KG1 (cell line): ENCODE measurements around the gene SYF2.
"Not testable (repeated sequence)": the region's sequence is repeated elsewhere in the genome, so short reads cannot be mapped to it uniquely, and the experiment has no call there.

ENCODE experiments used
- DNase-seq: peaks from one replicate; lab custom pipeline; 2025; lab: John Stamatoyannopoulos, UW

Gene SYF2

DNA sequence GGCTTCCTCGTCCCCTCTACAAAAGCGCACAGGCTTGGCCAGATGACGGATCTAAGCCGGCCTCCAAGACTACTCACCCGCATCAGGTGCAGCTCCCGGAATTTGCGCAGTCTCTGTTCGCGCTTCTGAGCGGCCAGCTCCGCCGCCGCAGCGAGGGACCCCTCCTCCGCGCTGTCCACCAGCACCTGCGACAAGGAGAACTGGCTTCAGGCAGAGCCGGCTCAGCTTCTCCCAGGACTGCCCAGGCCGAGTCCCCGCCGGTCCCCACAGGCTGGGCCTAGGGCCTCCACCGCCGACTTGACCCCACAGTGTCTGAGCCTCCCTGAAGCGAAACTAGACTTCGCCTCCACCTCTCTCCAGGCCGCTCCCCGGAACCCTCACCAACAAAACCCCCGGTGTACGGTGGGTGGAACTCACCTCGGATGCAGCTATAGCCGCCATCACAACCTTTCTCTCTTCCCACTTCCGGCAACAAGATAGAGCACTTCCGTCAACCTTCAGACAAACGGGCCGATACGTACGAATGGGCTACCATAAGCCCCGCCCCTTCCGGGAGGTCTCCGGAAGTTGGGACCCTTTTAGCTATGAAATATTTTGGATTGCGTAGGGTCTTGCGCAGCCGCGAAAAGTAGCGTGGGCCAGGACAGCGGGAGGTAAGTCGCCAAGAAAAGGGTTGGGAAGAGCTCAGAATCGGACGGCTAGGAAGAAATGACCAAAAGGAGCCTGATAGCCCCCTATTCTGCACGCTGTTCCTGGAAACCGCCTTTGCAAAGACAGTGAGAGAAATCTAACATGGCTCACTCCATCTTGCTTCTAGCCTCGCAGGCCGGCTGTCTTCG is at the start of gene SYF2:
Gene SYF2 (minus strand): TSS at position 476 of the 839 bp plus-strand sequence. CDS start 35 bp downstream, at position 441.
- DNase-seq: peak; percentile 80

DNA sequence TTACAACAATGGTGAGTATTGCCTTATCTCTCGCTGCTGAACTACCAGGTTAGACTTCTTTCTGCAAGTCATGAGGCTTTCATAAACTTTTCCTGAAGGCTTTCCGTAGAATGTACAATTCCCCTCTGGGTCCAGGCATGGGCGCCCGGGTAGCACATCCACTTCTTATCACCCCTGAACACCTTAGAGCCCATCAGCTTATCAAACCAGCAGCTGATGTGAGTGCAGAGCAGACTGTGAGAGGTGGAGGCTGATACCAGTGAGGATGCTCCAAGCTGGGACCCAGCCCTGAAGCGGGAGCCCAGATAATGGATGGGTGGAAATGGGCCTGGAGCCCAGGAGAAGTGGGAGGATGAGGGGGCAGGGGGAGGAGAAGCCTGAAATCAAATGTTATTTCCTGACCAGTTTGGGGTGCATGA is 47.4 kb upstream of the SYF2 start:
- not testable (repeated sequence) for DNase-seq

DNA sequence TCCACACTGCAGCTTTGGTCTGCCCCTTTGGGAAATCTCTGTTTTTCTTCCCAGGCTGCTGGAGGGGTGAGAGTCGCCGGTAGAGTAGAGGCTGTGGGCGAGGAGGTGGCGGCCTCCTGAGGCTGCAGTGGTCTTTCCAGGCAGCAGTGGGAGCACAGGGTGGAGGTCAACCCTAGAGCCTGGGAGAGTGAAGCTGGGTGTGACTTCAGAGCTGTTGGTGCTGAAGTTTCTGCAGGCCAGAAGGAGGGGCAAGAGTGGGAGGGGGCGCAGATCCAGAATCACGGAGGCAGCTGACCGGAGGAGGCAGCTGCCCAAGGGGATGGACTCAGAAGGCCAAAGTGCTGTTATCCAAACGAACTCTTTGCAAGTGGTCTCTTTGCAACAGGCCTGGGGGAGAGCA is 46.5 kb upstream of the SYF2 start:
- not testable (repeated sequence) for DNase-seq

DNA sequence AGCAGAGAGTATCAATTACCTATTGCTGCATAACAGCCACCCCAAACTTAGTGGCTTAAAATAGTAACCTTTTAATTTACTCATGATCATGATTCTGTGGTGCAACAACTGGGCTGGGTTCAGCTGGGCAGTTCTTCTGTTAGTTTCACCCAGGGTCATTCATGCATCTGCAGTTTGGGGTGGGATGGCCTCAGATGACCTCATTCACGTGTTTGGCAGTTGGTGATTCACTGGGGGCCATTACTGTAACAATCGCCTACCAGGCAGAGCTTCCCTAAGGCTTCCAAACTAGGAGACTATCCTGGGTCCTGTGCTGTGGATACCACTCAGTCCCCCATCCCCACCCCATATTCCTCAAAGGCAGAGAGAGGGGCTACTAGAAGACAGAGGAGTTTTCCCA is 46.1 kb upstream of the SYF2 start:
- not testable (repeated sequence) for DNase-seq

DNA sequence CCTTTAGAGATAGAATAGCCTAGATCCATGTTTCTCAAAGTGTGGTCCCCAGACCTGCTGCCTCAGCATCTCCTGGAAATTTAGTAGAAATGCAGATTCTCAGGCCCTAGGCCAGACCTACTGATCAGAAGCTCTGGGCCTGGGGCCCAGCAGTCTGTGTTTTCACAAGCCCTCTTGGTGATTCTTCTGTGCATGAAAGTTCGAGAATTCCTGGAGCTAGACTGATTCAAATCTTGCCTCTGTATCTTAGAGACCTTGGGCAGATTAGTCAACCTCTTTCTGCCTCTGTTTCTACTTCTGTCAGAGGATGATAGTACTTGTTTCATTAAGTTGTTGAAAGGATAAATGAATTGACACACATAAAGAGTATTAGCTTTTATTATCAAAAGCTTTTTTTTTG is 45.0 kb upstream of the SYF2 start:
- not testable (repeated sequence) for DNase-seq

DNA sequence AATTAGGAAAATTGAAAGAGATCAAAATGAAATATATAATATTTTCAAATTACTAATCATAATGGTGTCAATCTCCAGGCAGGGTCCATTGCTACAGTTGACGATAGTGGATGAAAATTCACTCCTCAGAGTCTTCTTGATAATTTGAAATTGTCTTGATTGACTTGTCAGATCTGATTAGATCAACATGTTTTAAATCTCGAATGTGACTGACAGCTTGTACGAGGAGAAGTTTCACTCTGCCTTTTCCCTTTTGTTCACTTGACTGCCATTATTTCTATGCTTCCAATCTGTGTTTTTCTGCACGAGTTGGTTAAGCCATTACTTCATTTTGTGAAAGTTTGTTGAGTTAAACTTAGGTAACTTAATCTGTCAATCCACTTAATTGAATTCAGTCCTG is 43.3 kb upstream of the SYF2 start:
- not testable (repeated sequence) for DNase-seq

DNA sequence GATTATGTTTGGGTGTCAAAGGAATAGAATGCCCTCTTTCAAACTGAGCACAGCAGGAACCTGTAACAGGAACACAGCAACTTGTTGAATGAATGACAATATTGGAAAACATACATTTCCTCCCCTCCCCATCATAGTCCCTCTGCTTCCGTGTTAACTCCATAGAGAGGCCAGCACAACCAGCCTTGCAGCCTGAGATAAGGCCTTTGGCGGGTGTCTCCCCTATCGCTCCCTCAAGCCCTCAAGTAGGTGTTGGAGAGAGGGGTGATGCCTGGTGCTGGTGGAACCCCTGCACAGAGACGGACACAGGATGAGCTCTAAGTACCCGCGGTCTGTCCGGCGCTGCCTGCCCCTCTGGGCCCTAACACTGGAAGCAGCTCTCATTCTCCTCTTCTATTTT is 39.9 kb upstream of the SYF2 start, which contains the start of gene RHD:
Gene RHD (plus strand): TSS at position 272 of the 400 bp plus-strand sequence. CDS start 39 bp downstream, at position 311.
- DNase-seq: not testable (repeated sequence)

DNA sequence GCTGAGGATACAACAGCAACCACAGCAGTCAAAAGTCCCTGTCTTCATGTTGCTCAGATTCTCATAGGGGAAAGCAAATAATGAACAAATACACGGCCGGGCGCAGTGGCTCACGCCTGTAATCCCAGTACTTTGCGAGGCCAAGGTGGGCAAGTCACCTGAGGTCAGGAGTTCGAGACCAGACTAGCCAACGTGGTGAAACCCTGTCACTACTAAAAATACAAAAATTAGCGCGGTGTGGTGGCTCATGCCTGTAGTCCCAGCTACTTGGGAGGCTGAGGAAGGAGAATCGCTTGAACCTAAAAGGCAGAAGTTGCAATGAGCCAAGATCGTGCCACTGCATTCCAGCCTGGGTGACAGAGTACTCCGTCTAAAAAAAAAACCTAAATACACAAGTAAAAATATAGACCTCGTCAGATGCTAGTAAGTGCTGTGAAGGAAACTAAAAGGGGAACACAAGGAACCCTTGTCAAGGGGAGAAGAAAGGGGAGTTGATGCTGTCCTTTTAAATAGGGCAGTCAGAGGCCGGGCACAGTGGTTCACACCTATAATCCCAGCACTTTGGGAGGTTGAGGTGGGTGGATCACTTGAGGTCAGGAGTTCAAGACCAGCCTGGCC is 36.0 kb upstream of the SYF2 start:
- not testable (repeated sequence) for DNase-seq

DNA sequence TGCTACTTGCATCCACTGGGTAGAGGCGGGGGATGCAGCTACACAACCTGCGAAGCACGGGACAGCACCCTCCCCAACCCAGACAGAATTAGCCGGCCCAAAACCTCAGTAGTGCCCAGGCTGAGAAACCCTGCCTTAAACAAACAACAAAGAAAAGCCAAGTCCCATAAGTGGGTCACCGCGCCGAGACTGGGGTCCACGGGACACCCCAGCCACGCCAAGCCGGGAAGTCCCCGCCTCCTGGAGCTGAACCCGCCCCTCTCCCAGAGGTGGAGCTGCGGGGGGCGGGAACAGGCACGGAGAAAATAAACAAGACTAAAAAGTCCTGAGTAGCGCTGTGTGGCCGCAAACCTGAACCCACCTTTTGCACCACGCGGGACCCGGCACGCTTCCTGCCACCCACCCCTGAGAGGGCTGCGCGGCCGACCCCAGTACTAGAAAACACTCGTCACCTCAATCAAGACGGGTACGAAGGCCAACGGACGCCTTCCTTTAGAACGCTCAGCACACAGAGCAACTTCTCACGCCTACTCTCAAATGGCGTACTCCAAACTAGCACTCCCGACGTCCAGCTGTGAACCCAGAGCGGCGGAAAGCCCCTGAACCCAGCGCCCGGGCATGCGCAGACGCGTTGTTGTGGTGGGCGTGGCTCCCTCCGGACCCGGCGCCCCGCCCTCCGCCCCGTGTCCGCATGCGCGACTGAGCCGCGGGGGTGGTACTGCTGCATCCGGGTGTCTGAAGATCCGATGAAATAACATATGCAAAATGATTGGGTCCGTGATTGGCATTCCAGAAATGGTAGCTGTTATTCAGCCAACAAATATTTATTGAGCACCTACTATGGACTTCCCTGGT is 35.2 kb upstream of the SYF2 start:
- DNase-seq: peak; percentile 30

DNA sequence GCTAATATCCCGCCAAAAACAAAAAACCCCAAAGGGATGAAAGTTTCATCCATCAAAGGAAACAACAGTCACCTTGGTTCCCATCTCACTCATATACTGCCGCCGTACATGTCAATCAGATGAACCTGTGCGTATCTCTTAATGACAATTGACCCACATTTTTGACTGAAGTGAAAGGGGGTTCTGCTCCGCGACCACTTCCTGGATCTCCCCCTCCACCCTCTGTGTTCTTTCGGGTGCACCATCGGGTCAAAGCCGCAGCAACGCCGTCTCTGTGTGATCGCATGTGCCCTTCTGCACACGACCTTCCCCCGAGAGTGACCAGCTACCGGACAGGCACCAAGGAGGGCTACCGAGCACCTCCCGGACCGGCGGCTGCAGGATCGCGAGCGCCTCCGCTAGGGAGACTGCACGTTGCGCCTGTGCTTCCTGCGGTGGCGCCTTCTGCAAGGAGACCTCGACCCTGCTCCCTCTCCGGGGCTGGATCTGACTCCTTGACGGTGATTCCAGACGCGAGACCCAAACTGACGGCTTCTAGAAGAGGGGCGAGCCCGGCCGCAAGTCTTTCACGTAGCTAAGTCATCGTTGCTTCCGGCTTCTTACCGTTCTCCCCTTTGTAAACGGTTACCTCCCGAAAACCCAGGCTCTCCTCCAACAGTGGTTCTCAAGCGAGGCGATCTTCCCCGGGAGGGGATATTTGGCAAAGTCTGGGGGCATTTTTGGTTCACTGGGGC is 34.4 kb upstream of the SYF2 start:
- not testable (repeated sequence) for DNase-seq

DNA sequence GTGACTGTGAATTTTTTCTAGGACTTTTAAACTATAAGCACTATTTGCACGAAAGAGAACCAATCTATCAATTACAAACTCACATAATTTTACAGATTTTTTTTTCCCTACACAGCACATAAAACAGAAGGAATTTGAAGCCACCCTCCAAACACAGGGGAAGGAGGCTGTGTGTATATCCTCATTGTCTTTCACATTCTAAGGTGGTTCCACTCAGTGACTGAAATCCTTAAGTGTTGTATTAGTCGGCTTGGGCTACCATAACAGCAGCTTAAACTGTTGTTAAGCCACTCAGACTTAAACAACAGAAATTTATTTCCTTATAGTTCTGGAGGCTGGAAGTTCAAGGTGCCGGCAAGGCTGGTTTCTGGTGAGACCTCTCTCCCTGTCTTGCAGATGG is 28.0 kb upstream of the SYF2 start:
- DNase-seq: not testable (repeated sequence)

DNA sequence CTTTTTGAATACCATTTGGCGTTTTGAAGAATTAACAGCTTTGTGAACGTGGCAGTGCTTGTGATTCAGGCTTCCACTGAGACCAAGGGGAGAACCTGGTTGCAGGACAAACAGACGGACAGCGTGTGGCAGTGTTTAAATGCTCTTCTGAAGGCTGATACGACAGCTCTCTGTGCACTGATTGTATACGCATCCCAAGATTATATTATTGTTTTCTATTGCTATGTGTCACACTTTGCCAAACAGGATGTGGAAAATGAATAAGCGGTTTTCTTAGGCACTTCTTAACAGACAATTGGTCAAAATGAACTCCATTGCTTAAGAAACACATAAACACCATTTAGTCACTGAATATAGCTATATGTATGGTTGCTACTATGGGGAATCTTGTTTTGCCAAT is 27.5 kb upstream of the SYF2 start:
- DNase-seq: not testable (repeated sequence)

DNA sequence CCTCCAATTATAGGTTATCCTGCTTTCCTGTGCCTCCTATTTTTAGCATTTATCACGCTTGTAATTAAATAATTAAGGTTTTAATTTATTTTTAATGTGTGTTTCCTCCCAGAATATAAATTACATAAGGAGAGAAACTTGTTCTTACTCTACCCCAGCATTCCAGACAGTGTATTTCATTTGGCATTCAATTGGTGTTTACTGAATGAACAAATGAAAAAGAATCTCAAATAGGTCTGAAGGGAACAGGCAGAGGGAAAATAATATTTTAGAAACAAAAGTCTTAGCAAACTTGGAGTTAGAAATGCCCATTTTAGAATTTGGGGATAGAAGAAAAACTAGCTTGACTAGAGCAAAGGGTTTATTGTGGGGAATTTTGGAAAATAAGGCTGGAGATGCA is 24.9 kb upstream of the SYF2 start:
- DNase-seq: no peak

DNA sequence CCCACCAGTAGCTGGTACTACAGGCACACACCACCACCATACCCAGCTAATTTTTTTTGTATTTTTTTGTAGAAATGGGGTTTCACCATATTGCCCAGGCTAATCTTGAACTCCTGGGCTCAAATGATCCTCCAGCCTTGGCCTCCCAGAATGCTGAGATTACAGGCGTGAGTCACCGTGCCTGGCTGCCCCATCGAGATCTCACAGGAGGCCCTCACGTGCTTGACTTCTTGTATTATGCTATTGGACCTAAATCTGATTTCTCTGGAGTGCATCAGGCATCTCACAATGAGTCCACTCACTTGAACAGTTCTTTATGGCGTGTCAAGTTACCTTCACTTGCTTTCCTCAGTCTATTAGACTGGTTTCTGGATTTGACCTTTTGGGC is 24.3 kb upstream of the SYF2 start:
- DNase-seq: no peak

DNA sequence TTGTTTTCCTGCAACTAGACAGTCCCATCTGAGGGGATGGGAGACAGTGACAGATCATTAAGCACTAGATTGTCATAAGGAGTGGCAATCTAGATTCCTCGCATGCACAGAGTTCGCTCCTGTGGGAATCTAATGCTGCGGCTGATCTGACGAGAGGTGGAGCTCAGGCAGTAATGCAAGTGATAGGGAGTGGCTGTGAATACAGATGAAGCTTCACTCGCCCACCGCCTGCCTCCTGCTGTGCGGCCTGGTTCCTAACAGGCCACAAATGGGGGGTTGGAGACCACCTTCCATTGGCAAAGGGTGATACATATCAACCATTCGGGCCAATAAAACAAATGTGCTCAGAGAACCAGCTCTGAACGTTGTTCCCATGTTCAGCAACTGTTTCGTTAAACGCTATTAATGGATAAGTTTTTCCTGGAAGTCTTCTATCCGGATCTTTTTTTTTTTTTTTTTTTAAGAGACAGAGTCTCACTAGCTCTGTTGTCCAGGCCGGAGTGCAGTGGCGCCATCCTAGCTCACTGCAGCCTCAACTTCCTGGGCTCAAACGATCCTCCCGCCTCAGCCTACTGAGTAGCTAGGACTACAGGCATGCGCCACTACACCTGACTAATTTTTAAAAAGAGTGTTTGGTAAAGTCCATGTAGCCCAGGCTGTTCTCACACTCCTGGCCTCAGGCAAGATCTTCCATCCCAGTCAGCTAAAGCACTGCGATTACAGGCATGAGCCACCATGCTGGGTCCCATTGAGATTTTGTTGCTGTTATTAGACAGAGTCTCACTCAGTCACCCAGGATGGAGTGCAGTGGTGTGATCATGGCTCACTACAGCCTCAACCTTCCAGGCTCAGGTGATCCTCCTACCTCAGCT is 23.6 kb upstream of the SYF2 start:
- DNase-seq: no peak

DNA sequence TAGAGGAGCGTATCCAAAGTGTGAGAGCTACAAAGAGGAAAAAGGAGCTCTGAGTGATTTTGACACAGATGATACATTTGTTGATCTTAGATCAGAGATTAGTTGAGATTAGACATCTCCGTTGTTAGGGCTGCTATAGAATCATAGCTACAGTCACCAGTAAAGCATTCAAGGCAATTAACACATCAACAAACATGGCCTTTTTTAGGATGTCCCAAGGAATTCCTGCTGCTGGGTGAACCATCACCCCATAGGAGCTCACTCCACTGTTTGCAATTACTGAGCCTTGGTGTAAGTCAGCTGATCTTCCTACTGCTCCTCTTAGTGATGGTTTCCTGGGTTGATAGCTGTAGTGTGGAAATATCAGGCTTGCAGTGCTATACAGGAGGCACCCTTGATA is 21.6 kb upstream of the SYF2 start:
- no peak for DNase-seq

DNA sequence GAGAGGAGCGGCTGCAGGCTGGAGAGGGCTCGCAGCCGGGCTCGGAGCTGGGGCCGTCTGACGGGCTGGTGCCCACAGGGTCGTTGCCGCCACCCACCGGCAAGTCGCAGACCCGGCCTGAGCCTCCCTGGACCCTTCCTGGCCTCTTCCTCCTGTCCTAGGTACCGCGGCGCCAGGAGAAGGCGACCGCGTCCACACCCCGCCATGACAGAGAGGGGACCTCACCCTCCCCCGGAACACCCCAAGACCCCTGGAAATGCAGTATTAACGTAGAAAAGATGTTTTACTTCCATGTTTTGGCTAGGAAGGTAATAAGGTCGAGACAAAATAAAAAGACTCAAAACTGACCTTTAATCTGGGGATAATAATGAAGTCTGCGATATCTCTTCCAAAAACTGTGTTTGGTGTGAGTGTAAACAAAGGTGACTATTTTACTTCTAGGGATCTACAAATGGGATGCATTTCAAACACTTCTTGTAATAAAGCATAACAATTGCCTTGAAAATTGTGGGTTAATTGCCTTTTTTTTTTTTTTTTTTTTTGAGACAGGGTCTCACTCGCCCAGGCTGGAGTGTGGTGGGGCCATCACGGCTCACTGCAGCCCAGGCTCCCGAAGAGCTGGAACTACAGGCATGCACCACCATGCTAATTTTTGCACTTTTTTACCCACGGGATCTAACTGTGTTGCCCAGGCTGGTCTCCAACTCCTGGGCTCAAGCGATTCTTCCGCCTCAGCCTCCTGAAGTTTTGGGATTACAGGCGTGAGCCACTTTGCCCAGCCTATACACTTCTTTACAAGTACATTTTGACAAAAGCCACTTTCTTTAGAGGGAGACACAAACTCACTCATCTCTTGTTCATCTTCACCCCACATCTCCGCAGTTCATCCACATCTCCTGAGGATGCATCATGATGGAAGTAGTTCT is 15.8 kb upstream of the SYF2 start:
- DNase-seq: no peak

DNA sequence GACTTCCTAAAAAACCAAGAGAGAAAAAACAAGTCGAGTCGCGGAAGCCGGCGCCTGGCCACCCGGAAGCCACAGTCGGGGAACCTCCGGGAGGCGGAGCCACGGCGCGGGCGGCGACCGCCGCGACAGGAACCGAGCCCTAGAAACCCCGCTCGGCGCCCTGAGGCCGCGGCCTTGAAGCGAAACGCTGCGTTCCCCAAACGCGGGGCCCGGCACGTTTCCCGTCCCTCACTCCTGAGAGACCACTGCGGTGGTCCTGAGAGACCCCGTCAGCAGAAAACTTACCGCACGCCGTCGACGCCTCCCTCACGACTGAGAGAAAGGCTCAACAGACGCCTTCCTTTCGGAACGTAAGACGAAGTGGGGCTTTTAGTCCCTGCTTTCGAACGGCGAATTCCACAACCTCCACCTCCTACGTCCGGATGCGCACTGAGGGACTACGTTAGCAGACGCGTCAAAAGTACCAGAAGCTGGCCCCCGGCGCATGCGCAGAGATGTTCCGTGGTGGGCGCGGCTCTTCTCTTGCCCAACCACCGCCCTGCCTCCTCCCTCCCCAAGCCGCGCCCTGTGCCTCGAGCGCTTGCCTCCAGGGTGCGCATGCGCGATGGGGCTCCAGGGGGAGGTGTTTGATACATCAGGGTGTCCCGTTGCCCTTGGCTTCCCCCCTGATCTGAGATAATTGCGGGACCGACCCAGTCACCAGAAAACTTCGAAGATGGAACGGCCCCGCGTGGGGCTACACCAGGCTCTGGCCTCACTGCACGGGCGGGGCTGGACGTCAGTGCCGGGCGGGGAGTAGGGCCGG is 14.9 kb upstream of the SYF2 start, which contains the start of gene RSRP1:
Gene RSRP1 (minus strand): TSS at position 431 of the 805 bp plus-strand sequence. CDS start 491 bp downstream, outside the sequence.
- DNase-seq: peak; percentile 97
